Measurements from ENCODE around the gene ZNF844. TPM values are rescaled to one million over a fixed set of nuclear protein-coding genes. Genes with fewer than 3 reads are reported as not detected.

The ZNF844 gene
- total RNA-seq, 2 donors from 2014 or later = 10.3 to 17.9 TPM

GRCh38 chr19:12052091-12052496, 12.4 kb upstream of the ZNF844 start:
- H3K27me3 Mint-ChIP-seq (ENCODE audit: insufficient read depth) = peaks cover 27% of the 10 kb centered on the region
- H3K36me3 ChIP-seq (ENCODE audit: control insufficient read depth, insufficient read depth, low read length) = no peaks in the 10 kb centered on the region
- no peak for TF ChIP-seq CTCF (conservative IDR thresholded peaks at IDR 0.05)
- H3K9ac ChIP-seq (ENCODE audit: extremely low read depth, low read length, poor library complexity, severe bottlenecking) = peak overlapping the region; percentile 53
- peaks cover 3% of the 10 kb centered on the region for H3K4me1 Mint-ChIP-seq
- H3K4me3 Mint-ChIP-seq = peak overlapping the region; percentile 74
- WGBS, 2 experiments (ENCODE audit: insufficient coverage in 1 of 2, insufficient read length in 1 of 2) = 1 to 4% methylated on average over 12 to 14 of the region's 14 CpGs
- H3K9me3 Mint-ChIP-seq = peaks cover 52% of the 10 kb centered on the region
- peak overlapping the region; percentile 87 for H3K4me3 ChIP-seq (ENCODE audit: low read length)
- H3K4me1 ChIP-seq (ENCODE audit: control insufficient read depth, insufficient read depth, low read length) = no peaks in the 10 kb centered on the region
- no peak for DNase-seq
- peaks cover 15% of the 10 kb centered on the region for H3K36me3 Mint-ChIP-seq (ENCODE audit: low read depth)
- peaks cover 18% of the 10 kb centered on the region for H3K9me3 ChIP-seq (ENCODE audit: control insufficient read depth, low read length)
- no peaks in the 10 kb centered on the region for H3K27me3 ChIP-seq (ENCODE audit: control insufficient read depth, insufficient read depth, low read length, poor library complexity, severe bottlenecking)
- no peak overlapping the region for H3K27ac Mint-ChIP-seq
- H3K27ac ChIP-seq (ENCODE audit: low read depth, low read length) = no peak overlapping the region

GRCh38 chr19:12052497-12053169, 11.9 kb upstream of the ZNF844 start, which contains the start of gene ZNF878:
TSS of gene ZNF878 (minus strand) at chr19:12052961. CDS start at chr19:12052801, 160 bp downstream.
- H3K27ac ChIP-seq (ENCODE audit: low read depth, low read length) = peak within 1 kb of the TSS; percentile 77
- peaks cover 47% of the 10 kb centered on the region for H3K9me3 Mint-ChIP-seq
- no peaks in the 10 kb centered on the region for H3K36me3 ChIP-seq (ENCODE audit: control insufficient read depth, insufficient read depth, low read length)
- H3K9me3 ChIP-seq (ENCODE audit: control insufficient read depth, low read length) = peaks cover 12% of the 10 kb centered on the region
- peaks cover 27% of the 10 kb centered on the region for H3K27me3 Mint-ChIP-seq (ENCODE audit: insufficient read depth)
- H3K27me3 ChIP-seq (ENCODE audit: control insufficient read depth, insufficient read depth, low read length, poor library complexity, severe bottlenecking) = no peaks in the 10 kb centered on the region
- peak within 1 kb of the TSS; percentile 87 for H3K4me3 ChIP-seq (ENCODE audit: low read length)
- peak; percentile 67 for TF ChIP-seq CTCF (conservative IDR thresholded peaks at IDR 0.05)
- 0% methylated on average over 17 to 46 of the region's 46 CpGs for WGBS, 2 experiments (ENCODE audit: insufficient coverage in 1 of 2, insufficient read length in 1 of 2)
- H3K4me3 Mint-ChIP-seq = peak within 1 kb of the TSS; percentile 74
- H3K4me1 ChIP-seq (ENCODE audit: control insufficient read depth, insufficient read depth, low read length) = no peaks in the 10 kb centered on the region
- peaks cover 3% of the 10 kb centered on the region for H3K4me1 Mint-ChIP-seq
- peaks cover 13% of the 10 kb centered on the region for H3K36me3 Mint-ChIP-seq (ENCODE audit: low read depth)
- H3K27ac Mint-ChIP-seq = peak within 1 kb of the TSS; percentile 95
- peak within 1 kb of the TSS; percentile 53 for H3K9ac ChIP-seq (ENCODE audit: extremely low read depth, low read length, poor library complexity, severe bottlenecking)
- peak; percentile 98 for DNase-seq

- Histone ChIP-seq H3K9me3 (ENCODE audit: control insufficient read depth, low read length) (no peaks in the 10 kb centered on the region), H3K27me3 (ENCODE audit: control insufficient read depth, insufficient read depth, low read length, poor library complexity, severe bottlenecking) (no peaks in the 10 kb centered on the region), H3K36me3 (ENCODE audit: control insufficient read depth, insufficient read depth, low read length) (no peaks in the 10 kb centered on the region), H3K4me1 (ENCODE audit: control insufficient read depth, insufficient read depth, low read length) (no peaks in the 10 kb centered on the region), H3K4me3 (ENCODE audit: low read length) (no peak overlapping the region), H3K9ac (ENCODE audit: extremely low read depth, low read length, poor library complexity, severe bottlenecking) (no peak overlapping the region), H3K27ac (ENCODE audit: low read depth, low read length) (no peak overlapping the region)
- Mint-ChIP-seq H3K4me1 (peaks cover 3% of the 10 kb centered on the region), H3K27me3 (ENCODE audit: insufficient read depth) (peaks cover 25% of the 10 kb centered on the region), H3K27ac (no peak overlapping the region), H3K4me3 (no peak overlapping the region), H3K36me3 (ENCODE audit: low read depth) (peaks cover 3% of the 10 kb centered on the region), H3K9me3 (peaks cover 31% of the 10 kb centered on the region)
- 90 to 96% methylated on average over 3 to 5 of the region's 5 CpGs for WGBS, 2 experiments (ENCODE audit: insufficient coverage in 1 of 2, insufficient read length in 1 of 2)
- TF ChIP-seq CTCF (conservative IDR thresholded peaks at IDR 0.05) = no peak
- DNase-seq = no peak
Observed at GRCh38 chr19:12055784-12056183, 8.7 kb upstream of the ZNF844 start.

Measured in endodermal cell (in vitro differentiated cells).